NOMO-1 treated with dmso at 0.1 percent for 144 hours (cell line): ENCODE data around the gene GNAS-AS1.
A peak's percentile ranks its signal among the peaks of the same experiment; 100 is the strongest.

Source experiments
- DNase-seq: peaks from one replicate; lab custom pipeline; 2025; ENCODE audit not compliant: unreplicated experiment; lab: John Stamatoyannopoulos, UW

The GNAS-AS1 gene

DNA sequence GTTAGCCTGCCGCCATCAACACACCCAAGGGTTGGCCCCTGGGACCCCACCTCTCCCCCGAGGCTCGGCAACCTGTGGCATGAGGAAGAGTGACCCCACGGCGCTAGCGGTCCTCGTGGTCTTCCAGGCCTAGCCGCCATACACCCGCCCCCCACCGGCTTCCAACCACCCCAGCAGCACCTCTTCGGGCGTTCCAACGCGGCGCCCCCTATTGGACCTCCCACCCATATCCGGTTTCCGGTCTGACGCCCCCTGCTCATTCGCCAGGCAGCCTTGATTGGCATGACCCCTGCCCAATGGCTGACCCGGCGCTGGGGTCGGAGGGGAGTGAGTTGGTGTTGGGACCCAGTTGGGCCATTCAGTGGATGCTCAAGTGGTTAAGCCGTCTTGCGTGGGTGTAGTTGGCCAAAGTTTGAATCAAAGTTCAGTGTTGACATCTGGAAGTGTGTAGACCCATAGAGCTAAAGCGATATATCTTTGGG is at the start of gene GNAS-AS1:
GNAS-AS1 (minus strand) TSS at position 210 of the 482 bp plus-strand sequence.
- no peak for DNase-seq

DNA sequence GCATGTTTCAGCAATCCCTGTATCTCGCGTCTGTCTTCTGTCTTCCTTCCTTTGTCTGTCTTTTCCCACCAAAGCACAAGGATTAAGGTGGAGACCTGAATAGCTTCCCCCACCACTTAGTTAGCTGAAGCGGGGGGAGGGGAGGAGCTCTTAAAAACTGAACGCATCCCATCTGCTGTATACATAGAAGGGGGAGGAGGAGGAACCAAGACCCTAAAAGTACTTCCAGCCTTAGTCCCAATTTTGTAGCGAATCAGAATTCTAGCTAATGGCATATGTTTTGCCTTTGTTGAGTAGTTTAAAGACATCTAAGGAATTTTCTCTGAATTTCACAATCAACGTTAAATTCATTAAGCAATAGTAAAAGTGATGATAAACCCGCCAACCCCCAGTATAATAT is 49.7 kb upstream of the GNAS-AS1 start:
- no peak for DNase-seq

DNA sequence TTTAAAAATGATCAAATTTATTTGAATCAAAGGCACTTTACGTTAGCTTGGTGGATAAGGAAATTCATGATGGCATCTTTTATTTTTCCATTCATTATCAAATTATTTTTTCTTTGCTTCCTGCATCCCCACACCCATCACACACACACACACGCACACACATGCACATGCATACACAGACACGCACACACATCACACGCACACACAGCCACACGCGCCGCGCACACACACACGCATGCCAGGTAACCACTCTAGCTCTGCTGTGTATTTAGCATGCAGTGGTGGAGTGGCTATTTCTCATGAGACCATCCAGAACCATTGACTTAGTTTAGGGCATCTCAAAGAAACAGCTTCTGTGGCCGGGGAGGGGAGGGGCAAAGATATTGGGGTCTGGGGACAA is 48.8 kb upstream of the GNAS-AS1 start:
- no peak for DNase-seq

DNA sequence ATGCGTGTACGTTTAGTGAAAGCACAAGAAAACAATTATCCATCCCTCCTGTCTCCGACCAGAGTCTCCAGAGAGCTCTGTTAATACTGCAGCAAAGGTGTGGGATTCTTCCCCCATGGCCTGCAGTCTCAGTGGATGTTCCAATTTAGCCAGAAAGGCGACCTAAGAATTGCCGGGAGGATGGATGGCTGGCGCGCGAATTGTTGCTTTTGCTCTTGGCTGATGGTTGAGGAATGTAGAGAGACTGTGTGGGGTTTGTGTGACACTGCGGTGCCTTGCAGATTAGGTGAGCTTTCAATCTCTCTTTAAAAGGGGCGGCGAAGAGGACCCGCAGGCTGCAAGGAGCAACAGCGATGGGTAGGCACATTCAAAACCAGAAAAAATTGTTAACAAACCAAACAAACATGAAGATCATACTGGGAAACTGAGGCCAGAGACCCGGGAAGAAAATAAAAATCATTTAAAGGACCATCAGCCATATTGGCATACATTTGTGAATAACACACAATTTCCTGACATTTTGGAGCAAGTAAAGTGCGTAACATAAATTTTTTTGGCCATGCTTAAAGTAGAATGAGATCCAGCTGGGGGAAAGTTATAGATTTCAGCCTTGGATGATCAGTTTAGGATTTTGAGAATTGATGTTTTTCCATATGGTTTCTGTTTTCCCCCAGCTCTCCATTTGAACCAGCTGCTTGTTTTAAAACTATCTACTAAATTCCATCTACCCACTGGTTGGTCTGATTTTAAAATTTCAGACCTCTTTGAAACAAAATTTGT is 48.1 kb upstream of the GNAS-AS1 start:
- DNase-seq, result no peak

DNA sequence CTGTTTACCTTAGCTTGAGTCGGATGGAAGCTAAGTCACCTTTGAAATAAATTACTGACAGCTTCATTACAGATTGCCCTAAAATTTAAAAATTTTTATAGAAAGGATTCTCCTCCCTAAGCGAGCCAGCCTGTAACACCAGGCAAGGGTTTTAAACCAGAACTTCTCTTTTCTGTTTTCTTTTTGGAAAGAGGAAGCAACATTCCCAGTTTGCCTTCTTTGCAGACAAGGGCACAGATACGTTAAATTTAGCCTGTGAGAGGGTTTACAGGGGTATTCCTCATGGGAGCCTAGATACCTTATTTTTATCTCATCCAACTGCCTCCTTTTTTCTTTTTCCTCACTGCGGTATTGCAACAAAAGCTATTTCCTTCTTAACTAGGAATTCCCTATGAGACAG is 46.8 kb upstream of the GNAS-AS1 start:
- no peak for DNase-seq

DNA sequence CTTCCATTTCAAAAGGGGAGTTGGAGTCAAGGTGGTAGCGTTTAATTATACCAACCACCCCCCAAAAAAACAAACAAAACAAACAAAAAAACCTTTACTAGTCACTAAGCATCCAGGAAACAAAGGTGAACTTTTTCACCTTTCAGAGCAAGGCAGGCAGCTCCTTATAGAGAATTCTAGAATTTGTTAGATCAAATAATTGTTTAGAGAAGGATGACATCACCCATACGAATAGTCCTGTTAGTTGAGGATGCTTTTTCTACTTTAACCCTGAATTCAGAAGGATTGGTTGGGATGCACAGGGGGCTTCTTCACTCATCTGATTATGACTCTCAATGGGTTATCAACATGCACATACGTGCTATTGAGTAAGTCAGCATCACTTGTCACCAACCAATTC is 46.1 kb upstream of the GNAS-AS1 start:
- no peak for DNase-seq

DNA sequence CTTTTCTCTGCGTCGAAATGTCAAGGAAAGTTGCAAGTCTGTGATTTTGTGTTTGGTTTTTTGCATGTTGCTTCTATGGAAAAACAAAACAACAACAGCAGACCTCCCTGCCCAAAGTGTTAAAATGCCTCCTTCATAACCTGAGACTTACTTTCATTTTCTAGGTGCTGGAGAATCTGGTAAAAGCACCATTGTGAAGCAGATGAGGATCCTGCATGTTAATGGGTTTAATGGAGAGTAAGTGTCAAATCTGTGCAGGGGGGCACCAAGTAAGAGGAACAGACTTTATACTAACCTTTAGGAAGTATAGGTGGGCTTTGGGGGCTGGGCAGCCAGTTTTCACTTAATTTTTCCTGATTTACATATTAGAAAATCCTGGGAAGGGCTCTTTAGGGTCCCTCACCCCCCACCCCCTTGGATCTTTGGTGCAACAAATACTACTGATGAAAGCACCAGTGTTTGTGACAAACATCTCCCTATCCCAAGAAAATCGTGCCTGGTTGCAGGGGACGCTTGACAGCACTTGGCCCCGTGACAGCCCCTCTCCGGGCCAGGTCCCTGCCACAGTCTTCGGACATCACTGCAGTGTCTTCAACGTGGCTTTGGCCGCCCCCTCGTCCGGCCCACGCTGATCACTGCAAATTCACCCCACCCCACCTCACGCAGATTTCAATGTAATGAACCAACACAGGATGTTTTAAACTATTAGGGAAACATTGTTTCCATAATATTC is 44.9 kb upstream of the GNAS-AS1 start:
- DNase-seq, result no peak

DNA sequence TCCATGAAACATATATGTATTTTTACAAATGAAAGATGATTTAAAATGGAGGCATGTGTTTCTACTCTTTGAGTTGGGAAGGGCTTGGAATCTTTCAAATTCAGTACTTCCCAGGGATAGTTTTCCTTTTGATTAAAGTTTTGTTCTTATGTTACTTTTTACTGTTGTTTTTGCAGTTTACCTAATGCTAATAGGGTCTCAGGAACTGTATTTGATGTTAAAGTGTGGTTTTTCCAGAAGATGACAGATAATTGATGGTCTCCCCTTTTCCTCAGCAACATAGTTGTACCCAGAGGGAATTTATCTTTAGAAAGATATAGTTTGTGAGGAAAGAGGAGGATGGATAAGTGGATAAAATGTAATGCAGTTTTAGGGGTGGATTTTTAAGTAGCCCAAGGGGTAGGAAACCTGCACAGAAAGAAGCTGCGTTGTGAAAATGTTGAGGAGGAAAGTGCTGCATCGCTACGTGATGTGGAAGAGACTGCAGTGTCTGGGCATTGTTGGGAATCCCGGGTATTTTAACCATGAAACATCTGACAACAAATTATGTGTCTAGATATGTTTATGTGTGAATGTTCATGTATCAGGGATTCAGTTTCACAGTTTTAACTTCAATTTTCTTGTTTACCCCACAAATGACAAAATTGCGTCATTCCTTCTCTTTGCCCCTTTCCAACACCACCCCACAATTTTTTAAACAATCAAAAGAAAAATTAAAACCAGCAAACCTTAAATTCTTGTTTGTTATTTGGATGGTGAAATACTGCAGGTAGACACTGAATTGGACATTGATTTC is 44.1 kb upstream of the GNAS-AS1 start:
- DNase-seq, result no peak

DNA sequence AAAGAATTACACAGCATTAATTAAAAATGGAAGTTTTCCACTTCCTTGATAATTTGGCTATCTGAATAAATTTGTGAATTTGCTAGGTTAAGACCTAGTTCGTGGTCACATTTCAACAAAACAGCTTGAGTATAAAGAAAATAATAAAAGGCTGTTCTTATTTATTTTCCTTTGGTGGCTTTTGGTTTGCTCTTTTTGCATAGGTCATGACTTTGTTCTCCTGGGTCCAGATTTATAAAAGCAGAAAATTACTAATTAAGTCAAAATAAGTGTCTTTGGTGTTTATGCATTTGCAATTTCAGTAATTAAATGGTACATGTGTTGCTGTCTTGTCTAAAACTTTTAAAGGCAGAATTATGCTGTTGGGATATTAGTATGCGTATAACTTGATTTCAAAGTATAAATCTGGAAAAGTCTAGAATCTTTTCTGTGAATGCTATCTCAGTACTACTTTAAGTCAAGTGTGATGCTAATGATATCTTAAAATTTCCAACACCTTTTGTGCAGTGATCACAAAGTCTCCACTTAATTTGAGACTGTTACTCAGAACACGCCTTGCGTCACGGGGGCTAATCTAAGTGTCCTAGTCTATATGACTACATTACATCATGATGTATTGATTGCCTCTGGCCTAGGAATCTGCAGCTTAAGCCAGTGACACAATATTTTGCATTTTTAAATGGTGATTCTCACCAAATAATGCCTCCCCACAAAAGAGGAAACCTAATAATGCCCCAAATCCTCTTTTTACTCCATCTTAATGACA is 42.8 kb upstream of the GNAS-AS1 start:
- no peak for DNase-seq

DNA sequence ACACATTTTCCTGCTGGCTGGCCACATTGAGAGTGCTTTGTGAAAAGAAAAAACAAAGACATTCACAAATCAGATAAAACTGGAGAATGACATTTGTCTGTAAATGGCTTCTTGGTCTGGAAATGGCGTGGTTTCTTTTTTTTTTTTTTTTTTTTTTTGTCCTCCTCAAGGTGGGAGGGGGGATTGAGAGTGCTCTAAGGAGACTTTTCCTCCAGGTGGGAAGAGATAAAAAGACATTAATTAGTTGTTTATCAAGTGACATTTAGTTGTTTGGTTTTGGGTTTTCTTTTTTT is 42.2 kb upstream of the GNAS-AS1 start:
- DNase-seq, result no peak

DNA sequence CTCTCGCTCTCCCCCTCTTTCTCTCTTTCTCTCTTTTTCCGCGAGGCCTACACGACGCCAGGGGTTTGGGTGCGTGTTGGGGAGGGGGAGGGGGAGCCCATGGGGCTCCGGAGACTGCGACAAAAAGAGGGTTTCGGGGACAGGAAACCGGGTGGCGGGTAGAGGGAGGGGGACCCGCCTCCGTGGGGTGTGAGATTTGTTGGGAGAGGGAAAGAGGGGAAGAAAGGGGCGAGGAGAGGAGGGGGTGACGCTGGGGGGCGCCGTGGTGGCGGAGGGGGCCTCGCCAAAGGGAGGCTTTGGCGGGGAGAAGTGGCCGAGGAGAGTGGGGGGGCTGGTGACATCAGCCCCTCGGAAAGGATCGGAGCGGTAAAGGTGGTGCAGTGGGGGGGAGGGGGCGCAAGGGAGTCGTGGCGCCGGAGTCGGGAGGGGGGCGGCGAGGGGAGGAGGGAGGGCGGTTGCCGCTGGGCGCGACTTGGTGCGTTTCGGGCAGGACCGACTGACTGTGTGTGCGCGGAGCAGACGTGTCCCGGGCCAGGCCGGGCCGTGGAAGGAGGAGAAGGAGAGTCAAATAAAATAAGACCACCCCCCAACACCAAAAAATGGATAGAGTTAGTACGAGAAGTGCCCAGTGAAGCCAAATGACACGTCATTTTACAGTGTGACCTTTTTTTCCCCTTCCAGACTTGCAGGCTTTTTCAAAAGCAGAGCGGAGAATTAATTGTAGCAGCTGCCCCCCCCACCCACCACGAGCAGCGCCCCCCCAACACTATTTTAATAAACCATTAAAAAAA is 41.6 kb upstream of the GNAS-AS1 start:
- peak; percentile 41 for DNase-seq

DNA sequence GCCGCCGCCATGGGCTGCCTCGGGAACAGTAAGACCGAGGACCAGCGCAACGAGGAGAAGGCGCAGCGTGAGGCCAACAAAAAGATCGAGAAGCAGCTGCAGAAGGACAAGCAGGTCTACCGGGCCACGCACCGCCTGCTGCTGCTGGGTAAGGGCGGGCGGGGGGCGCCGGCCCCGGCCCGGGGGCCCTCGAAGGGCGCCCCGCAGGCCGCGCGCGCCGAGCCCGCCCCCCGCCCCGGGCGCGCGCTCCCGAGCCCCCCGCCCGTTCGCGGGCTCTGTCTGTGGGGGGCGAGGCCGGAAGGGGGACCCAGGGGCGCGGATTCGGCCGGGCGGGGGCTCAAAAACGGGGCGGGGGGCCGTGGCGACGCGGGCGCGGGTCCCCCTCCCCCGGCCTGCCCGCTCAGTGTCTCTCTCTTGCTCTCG is 41.0 kb upstream of the GNAS-AS1 start:
- no peak for DNase-seq

DNA sequence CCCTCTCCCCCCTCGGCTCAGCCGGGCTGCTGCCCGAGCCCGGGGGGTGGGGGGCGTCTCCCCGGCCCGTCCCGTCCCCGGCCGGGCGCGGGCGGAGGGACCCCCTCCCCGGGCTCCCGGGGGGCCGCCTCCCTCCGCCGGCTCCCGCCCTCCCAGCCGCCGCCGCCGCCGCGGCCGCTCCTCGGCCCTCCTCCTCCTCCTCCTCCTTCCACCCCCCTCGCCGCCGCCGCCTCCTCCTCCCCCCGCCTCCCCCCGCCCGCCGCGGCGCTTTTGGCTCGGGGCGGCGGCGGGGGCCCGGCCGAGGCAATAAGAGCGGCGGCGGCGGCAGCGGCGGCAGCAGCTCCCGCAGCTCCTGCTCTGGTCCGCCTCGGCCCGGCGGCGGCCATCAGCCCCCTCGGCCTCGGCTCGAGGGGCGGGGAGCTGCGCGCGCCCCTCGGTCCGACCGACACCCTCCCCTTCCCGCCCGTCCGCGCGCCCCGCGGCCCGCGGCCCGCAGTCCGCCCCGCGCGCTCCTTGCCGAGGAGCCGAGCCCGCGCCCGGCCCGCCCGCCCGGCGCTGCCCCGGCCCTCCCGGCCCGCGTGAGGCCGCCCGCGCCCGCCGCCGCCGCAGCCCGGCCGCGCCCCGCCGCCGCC is 40.5 kb upstream of the GNAS-AS1 start:
- DNase-seq, result peak; percentile 38

DNA sequence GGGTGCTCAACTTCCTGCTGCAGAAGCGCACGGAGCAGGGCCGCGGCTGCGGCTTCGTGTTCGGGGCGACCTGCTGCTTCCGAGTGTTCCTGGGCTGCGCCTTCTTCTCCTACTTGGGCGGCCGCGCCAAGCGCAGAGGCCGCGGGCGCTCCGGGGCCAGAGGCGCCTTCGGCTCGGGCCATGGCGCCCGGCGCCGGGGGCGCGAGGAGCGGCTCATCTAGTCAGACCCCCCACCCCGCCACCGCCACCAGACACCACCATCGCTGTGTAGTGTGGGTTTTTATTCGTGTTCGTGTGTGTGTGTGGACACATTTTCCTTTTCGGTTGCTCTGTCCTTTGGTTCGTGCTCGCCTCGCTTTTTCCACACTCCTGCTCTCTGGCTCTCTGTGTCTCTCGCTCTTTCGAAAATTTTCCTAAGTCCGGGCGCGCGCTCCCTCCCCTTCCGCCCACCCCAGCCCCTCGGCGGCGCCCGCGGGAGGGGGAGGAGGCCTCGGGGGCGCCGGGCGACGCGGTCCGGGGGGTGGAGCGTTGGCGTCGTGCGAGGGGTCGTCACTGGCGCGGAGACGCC is 39.9 kb upstream of the GNAS-AS1 start:
- peak; percentile 52 for DNase-seq

DNA sequence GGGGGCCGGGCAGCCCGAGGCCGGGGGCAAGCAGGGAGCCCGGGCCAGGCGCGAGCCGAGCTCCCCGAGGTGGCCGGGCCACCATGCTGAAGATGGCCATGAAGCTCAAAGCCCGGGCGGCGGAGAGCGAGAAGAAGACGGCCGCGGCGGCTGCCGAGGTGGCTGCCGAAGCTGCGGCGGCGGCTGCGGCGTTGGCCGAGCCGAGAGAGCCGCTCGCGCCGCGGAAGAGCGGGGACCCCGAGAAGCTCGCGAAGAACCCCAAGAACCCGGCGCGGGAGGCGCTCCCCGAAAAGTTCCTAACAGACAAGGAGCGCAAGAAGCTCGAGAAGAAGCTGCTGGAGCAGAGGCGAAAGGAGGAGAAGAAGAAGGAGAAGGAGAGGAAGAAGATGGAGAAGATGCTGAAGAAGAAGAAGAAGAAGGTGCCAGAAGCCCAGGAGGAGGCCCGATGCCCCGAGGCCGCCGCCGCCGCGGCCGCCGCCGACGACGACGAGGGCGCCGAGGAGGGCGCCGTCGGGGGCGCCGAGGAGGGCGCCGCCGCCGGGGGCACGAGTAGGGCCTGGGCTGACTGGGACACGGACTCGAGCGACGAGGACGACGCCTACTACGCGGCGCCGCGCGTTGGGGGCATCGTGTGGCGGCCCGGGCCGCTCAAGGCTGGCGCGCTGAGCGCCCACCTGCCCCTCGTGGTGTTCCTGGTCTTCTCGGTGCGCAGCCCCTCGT is 39.3 kb upstream of the GNAS-AS1 start:
- DNase-seq, result no peak

DNA sequence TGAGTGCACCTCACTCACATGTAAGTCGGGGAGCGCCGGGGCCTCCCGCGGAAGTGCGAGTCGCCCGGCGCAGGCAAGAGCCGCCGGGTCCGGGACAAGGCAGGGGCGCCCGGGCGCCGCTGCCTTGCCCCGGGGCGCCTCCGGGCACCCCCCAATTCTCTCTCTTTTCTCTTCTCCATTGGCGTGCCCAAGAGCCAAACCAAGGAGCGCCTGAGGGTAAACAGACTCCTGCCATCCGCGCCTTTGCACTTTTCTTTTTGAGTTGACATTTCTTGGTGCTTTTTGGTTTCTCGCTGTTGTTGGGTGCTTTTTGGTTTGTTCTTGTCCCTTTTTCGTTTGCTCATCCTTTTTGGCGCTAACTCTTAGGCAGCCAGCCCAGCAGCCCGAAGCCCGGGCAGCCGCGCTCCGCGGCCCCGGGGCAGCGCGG is 38.6 kb upstream of the GNAS-AS1 start:
- no peak for DNase-seq

DNA sequence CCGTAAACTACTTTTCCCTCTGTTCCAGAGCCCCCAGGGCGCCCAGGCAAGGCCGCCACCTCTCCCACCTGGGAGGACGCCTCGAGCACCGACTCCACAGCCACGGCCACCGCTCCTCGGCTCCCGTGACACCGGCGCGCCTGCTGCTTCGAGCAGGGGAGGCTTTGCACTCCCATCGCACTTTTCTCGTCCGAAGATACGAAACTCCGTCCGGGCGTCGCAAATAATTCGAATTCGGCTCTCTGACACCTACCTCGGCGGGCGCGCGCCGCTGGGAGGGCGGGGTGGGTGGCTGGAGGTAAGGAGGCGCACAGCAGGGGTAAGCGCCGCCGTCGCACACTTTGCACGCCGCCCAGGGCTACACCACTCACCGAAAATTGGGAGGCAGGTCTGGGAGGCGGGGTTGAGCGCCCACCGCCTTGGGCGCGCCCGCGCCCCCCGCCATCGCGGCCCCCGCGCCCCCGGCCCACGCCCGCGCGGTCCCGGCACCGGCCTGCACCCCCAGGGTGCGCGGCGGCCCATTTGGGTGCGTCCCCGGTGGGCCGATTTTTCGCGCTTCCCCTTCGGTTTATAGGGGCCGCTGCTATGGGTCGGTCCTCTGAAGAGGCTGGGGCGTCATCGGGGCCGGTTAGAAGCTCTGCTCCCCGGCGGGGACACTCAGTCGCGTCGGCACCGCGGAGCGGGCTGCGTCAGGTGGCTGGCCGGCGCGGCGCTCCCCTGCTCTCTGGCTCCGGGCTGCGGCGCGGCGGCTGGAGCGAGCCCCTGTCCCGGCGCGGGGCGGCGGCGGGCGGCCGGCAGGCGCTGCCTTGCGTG is 38.0 kb upstream of the GNAS-AS1 start:
- peak; percentile 54 for DNase-seq

DNA sequence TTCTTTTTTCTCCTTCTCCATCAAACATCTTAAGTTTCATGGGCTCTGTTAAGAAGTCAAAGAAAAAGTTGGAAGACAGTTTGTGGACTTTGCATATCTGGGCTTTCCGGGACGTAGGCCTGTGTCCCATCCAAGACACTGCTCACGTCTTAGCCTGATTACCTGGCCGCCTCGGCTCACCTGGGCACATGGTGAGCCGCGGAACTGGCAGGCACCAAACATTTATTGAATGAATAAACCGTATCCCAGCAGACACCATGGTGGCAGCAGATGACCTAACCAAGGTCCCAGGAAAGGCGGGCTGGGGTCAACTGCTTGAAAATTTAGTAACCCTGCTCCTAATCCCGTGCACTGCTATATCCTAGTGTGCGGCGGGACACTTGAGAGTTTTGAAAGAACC is 37.4 kb upstream of the GNAS-AS1 start:
- no peak for DNase-seq
